Uterus (tissue), 4 donors: ENCODE data around the gene MTMR6. TPM values are rescaled to one million over a fixed set of nuclear protein-coding genes. Genes with fewer than 3 reads are reported as not detected.
A peak's percentile ranks its signal among the peaks of the same experiment; 100 is the strongest.

Experiments used
- DNase-seq, 2 donors: peaks; one replicate each; pipeline ENCODE4 v3.0.0-alpha.2; 2019 to 2020
- H3K27ac ChIP-seq, 2 donors: fragments of 200-600 bp; sonication (generic); 1 replicate in 1 of 2; 2 replicates in 1 of 2; pipeline ENCODE4 v1.5.1; 2016 to 2018
- H3K27me3 ChIP-seq, 2 donors: fragments of 200-600 bp; sonication (generic); one replicate each; pipeline ENCODE4 v1.5.1; 2018 to 2019; ENCODE audit warnings: control low read depth in 1 of 2
- H3K36me3 ChIP-seq, 2 donors: fragments of 200-600 bp; sonication (generic); one replicate each; pipeline ENCODE4 v1.5.1; 2019; ENCODE audit warnings: control low read depth in 1 of 2
- H3K4me1 ChIP-seq, 2 donors: fragments of 200-600 bp; sonication (generic); one replicate each; pipeline ENCODE4 v1.5.1; 2018 to 2019; ENCODE audit warnings: control low read depth in 1 of 2
- H3K4me3 ChIP-seq, 2 donors: fragments of 200-600 bp; sonication (generic); 1 replicate in 1 of 2; 2 replicates in 1 of 2; pipeline ENCODE4 v1.5.1; 2018 to 2019; ENCODE audit warnings: mild to moderate bottlenecking in 1 of 2
- H3K9me3 ChIP-seq, 2 donors: fragments of 200-600 bp; sonication (generic); one replicate each; pipeline ENCODE4 v1.5.1; 2019; ENCODE audit warnings: control low read depth in 1 of 2
- CTCF ChIP-seq, 4 experiments: fragments of 200-600 bp in 2 of 4; fragments of 450-650 bp in 2 of 4; sonication (generic) in 2 of 4; IDR thresholded peaks; one replicate each; pipeline ENCODE4 v1.5.1; 2016 to 2019; ENCODE audit warnings: antibody characterized with exemption in 4 of 4, mild to moderate bottlenecking in 2 of 4, moderate library complexity in 1 of 4
- POLR2A ChIP-seq, 2 donors: fragments of 450-650 bp; IDR thresholded peaks; one replicate each; pipeline ENCODE4 v1.6.1; 2016; ENCODE audit warnings: antibody characterized with exemption in 2 of 2, mild to moderate bottlenecking in 1 of 2, moderate library complexity in 1 of 2
- intact Hi-C: fragments of 100-400 bp; cut with DNase I; formaldehyde crosslinking; loops from one replicate; pipeline ENCODE4 v1.15.1; 2023; ENCODE audit warnings: low total_unique reads
- total RNA-seq, 4 donors: library from RNA; depleted of rRNA in 3 of 4; stranded (reverse); fragments of >200 nt in 3 of 4; gene quantifications; one replicate each; pipeline versions ENCODE4 v1.1.0 to v1.2.4, GENCODE V29; 2014 to 2023
- donor health status: DM: yes; HTN: yes; CAD: no.

The MTMR6 gene
- total RNA-seq, 4 donors from 2014 or later, result 10.0 to 36.4 (median 27.3) TPM

- TF ChIP-seq CTCF (IDR thresholded peaks at IDR 0.05) (no peak), POLR2A (IDR thresholded peaks at IDR 0.05) (no peak)
- no peaks in the 10 kb centered on the region for H3K9me3 ChIP-seq
- no peak overlapping the region for H3K27ac ChIP-seq
- no peak overlapping the region for H3K4me3 ChIP-seq
- no peaks in the 10 kb centered on the region for H3K4me1 ChIP-seq
- intact Hi-C loops, result no loop called here
- no peaks in the 10 kb centered on the region for H3K36me3 ChIP-seq
- no peaks in the 10 kb centered on the region for H3K27me3 ChIP-seq
- DNase-seq, result peak in 1 of 2 donors; percentile 37
Observed at GRCh38 chr13:25214491-25215252, 72.6 kb downstream of the MTMR6 start.

- no peak overlapping the region for H3K27ac ChIP-seq
Observed at GRCh38 chr13:25213715-25214114, 73.6 kb downstream of the MTMR6 start.

GRCh38 chr13:25210842-25211569 is 76.3 kb downstream of the MTMR6 start:
- H3K36me3 ChIP-seq, result no peaks in the 10 kb centered on the region
- no peak overlapping the region for H3K4me3 ChIP-seq
- no peak for TF ChIP-seq POLR2A (IDR thresholded peaks at IDR 0.05)
- TF ChIP-seq CTCF (IDR thresholded peaks at IDR 0.05), result no peak
- H3K4me1 ChIP-seq, result no peaks in the 10 kb centered on the region
- H3K27ac ChIP-seq, result no peak overlapping the region
- no peaks in the 10 kb centered on the region for H3K9me3 ChIP-seq
- H3K27me3 ChIP-seq, result no peaks in the 10 kb centered on the region
- intact Hi-C loops, result no loop called here
- DNase-seq, result no peak

More at GRCh38 chr13:25213715-25214114, 73.6 kb downstream of the MTMR6 start:
- Histone ChIP-seq H3K4me3 (no peak overlapping the region), H3K9me3 (no peaks in the 10 kb centered on the region), H3K36me3 (no peaks in the 10 kb centered on the region), H3K27me3 (no peaks in the 10 kb centered on the region), H3K4me1 (no peaks in the 10 kb centered on the region)
- DNase-seq, result no peak
- no peak for TF ChIP-seq POLR2A (IDR thresholded peaks at IDR 0.05)
- no peak for TF ChIP-seq CTCF (IDR thresholded peaks at IDR 0.05)
- intact Hi-C loops, result no loop called here

GRCh38 chr13:25207291-25207810 is 79.9 kb downstream of the MTMR6 start:
- no peak for DNase-seq
- Histone ChIP-seq H3K36me3 (no peaks in the 10 kb centered on the region), H3K4me3 (no peak overlapping the region), H3K27ac (no peak overlapping the region), H3K27me3 (no peaks in the 10 kb centered on the region), H3K4me1 (no peaks in the 10 kb centered on the region), H3K9me3 (no peaks in the 10 kb centered on the region)
- intact Hi-C loops, result no loop called here
- no peak for TF ChIP-seq POLR2A (IDR thresholded peaks at IDR 0.05)

- H3K4me1 ChIP-seq, result no peaks in the 10 kb centered on the region
- intact Hi-C loops, result no loop called here
- H3K4me3 ChIP-seq, result no peak overlapping the region
- TF ChIP-seq POLR2A (IDR thresholded peaks at IDR 0.05) (no peak), CTCF (IDR thresholded peaks at IDR 0.05) (no peak)
- no peak for DNase-seq
- H3K27ac ChIP-seq, result no peak overlapping the region
- H3K36me3 ChIP-seq, result no peaks in the 10 kb centered on the region
- H3K9me3 ChIP-seq, result no peaks in the 10 kb centered on the region
- no peaks in the 10 kb centered on the region for H3K27me3 ChIP-seq
Observed at GRCh38 chr13:25204863-25205262, 82.4 kb downstream of the MTMR6 start.
